GM19023 (cell line): ENCODE data around the gene ZNF341.

Experiments
- ATAC-seq: cut with Tn5 transposase; IDR thresholded peaks from one replicate; pipeline ENCODE4 v1.9.1; 2021; ENCODE audit warnings: mild to moderate bottlenecking, moderate library complexity; ENCODE audit not compliant: unreplicated experiment

ZNF341 gene

DNA sequence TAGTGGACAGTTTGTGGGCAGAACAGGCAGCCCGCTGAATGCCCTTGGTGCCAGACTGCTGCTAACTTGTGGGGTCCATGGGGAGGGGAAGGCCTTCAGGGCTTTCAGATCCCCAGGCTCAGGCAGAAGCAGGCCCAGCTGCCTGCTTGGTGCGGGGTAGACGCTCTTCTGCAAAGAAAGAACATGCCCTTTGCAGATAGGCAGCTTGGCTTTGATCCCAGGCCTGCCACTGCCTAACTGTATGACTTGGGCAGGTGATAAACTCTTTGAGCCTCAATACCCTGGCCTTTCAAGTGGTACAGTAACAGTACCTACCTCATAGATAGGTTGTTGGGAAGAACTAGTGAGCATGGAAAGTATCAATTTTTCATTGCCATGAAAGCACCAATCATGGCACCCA, 107.8 kb downstream of the ZNF341 start:
- no peak for ATAC-seq

DNA sequence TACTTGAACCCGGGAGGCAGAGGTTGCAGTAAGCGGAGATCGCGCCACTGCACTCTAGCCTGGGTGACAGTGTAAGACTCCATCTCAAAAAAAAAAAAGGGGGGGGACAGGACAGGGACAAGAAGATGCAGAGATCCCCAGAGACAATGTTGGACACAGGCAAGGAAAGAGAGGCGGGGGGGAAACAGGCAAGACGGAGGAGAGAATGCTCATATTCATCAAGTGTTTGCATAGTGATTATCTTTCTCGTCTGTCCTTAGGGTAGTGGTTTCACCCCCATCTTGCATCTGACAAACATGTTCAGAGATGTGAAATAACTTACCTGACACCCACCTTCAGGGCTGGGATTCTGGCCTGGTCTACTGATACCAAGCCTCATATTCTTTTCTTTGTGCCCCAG, 108.4 kb downstream of the ZNF341 start:
- no peak for ATAC-seq

DNA sequence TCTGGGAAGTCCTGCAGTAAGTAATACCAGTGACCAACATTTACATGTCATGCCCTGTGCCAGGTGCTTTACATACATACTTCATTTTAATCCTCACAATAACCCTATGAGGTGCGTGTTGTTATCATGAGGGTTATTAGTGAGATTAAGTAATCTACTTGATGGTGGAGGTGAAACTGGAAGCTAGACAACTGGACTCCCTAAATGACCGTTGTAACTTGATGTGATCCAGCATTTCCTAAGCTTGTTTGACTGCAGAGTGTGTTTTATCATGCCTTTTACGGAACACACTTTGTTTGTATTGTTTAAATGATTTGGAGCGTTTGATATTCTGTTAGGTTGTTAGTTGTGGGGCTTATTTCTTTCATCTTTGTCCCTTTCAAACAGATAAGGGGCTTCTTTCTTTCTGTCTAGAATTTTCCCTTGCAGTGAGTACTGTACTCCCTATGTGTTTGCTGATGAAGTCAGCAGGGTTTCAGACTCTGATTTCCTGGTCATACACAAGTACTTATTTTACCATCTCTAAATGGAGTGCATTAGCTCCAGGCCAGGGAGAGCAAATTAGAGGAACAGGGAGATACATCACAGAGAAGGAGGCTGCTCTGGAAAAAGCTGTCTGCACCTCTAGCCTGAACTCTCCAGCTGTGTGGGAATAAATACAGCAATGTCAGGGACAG, 109.1 kb downstream of the ZNF341 start:
- no peak for ATAC-seq

DNA sequence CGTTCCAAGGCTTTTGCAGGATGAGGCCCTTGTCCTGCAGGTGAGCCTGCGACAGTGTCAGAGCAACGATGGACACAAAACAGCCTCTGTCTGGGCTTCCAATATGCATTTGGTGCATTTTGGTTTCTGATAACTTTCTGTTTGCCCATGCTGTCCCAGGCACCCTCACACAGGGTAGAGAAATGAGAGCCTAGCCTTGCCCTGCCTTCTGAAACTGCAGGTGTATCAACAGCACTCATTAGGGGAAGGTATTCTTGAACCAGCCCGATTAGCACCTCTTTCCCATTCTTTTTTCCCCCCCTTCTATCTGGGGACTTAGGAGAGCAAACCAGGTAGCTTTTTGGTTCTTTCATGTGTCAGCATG, 109.6 kb downstream of the ZNF341 start:
- no peak for ATAC-seq
